Measurements from ENCODE around the gene LIMD2. TPM values are rescaled to one million over a fixed set of nuclear protein-coding genes. Genes with fewer than 3 reads are reported as not detected.

LIMD2 gene
- 10 to 100 TPM in 1 of 4 donors, 1 to 10 TPM in 3; 3.9 to 10.7 (median 7.2) TPM for total RNA-seq

- Histone ChIP-seq H3K4me3 (replicated peaks in 1 of 3) (peak within 1 kb of the TSS in 1 of 3 donors; percentile 58), H3K36me3 (peaks cover 0 to 5% of the 10 kb centered on the region in 2 donors), H3K27me3 (no peaks in the 10 kb centered on the region), H3K4me1 (peaks cover 6 to 21% of the 10 kb centered on the region in 2 donors), H3K27ac (peak within 1 kb of the TSS in 2 of 3 donors; percentile 46), H3K9me3 (no peaks in the 10 kb centered on the region)
- intact Hi-C loops (cut with DNase I), result no loop called here
- TF ChIP-seq CTCF (IDR thresholded peaks at IDR 0.05) (no peak), POLR2A (IDR thresholded peaks at IDR 0.05) (no peak)
- whole genome bisulfite sequencing, 2 donors, result 0 to 10% methylated on average over 2 to 5 of the region's 133 CpGs
- peak; percentile 38 to 40 for DNase-seq
These were observed at the start of gene LIMD2 for GRCh38 chr17:63699638-63700527. Gene LIMD2 (minus strand): TSS chr17:63700125. CDS start chr17:63699298, 827 bp downstream.

GRCh38 chr17:63741408-63742173, 41.7 kb upstream of the LIMD2 start, which contains the start of gene STRADA:
Gene STRADA (minus strand): TSS chr17:63741799. CDS start chr17:63728369, 13,430 bp downstream.
- H3K9me3 ChIP-seq, result no peaks in the 10 kb centered on the region
- peak within 1 kb of the TSS; percentile 78 to 93 (median 87) for H3K27ac ChIP-seq
- H3K4me3 ChIP-seq (replicated peaks in 1 of 3), result peak within 1 kb of the TSS; percentile 50 to 92 (median 72)
- WGBS, 2 donors, result 0% methylated on average over 14 of the region's 61 CpGs
- no peaks in the 10 kb centered on the region for H3K27me3 ChIP-seq
- peak; percentile 100 for DNase-seq
- peaks cover 7 to 12% of the 10 kb centered on the region in 2 donors for H3K4me1 ChIP-seq
- H3K36me3 ChIP-seq, result peaks cover 10% of the 10 kb centered on the region in 2 donors
- intact Hi-C loops (cut with DNase I), result no loop called here
- peak in 1 of 6 experiments; percentile 2 for TF ChIP-seq CTCF (IDR thresholded peaks at IDR 0.05)
- TF ChIP-seq POLR2A (IDR thresholded peaks at IDR 0.05), result peak; percentile 72 to 95

GRCh38 chr17:63741143-63741407, 41.1 kb upstream of the LIMD2 start:
- Histone ChIP-seq H3K4me3 (replicated peaks in 1 of 3) (peak overlapping the region; percentile 41 to 92 (median 72)), H3K27ac (peak overlapping the region; percentile 72 to 93 (median 87)), H3K36me3 (peaks cover 7% of the 10 kb centered on the region in 2 donors), H3K27me3 (no peaks in the 10 kb centered on the region), H3K9me3 (no peaks in the 10 kb centered on the region), H3K4me1 (peaks cover 7 to 12% of the 10 kb centered on the region in 2 donors)
- no peak for TF ChIP-seq POLR2A (IDR thresholded peaks at IDR 0.05)
- TF ChIP-seq CTCF (IDR thresholded peaks at IDR 0.05), result no peak
- intact Hi-C loops (cut with DNase I), result no loop called here
- 0 to 1% methylated on average over 11 to 13 of the region's 14 CpGs for WGBS, 2 donors
- DNase-seq, result peak in 1 of 2 donors; percentile 55

- Histone ChIP-seq H3K4me1 (peaks cover 7 to 12% of the 10 kb centered on the region in 2 donors), H3K4me3 (replicated peaks in 1 of 3) (peak overlapping the region; percentile 41 to 92 (median 72)), H3K27me3 (no peaks in the 10 kb centered on the region), H3K9me3 (no peaks in the 10 kb centered on the region), H3K36me3 (peaks cover 2 to 3% of the 10 kb centered on the region in 2 donors), H3K27ac (peak overlapping the region; percentile 72 to 93 (median 87))
- no peak for DNase-seq
- intact Hi-C loops (cut with DNase I), result no loop called here
- WGBS, 2 donors, result 36 to 37% methylated on average over 12 of the region's 12 CpGs
- TF ChIP-seq POLR2A (IDR thresholded peaks at IDR 0.05) (no peak), CTCF (IDR thresholded peaks at IDR 0.05) (no peak)
These were observed 40.7 kb upstream of the LIMD2 start for GRCh38 chr17:63740464-63741142.

All from thyroid gland (tissue), 4 donors.